ENCODE measurements around the gene ME2.

ME2 gene

DNA sequence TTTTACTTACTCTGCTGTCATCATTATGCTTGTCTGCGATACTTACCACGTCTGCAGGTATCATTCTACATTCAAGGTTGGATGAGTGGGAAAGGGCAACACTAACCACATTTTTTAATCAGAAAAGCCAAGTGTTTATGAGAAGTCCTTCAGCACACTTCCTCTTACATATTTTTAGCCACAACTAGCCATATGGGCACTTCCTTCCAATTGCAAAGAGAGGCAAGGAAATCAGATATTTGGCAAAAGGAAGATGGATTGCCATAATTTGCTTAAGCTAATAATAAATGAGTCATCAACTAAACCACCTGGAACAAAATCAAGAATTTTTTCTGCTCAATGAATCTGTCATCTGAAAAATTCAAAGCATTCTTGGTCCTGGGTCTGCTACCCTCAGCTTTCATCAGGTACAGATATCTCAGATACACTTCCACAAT is 42.4 kb upstream of the ME2 start:
- no peak for TF ChIP-seq SIN3A (IDR thresholded peaks at IDR 0.05; ENCODE audit: borderline replicate concordance, insufficient read depth, low read length)
- TF ChIP-seq REST (IDR thresholded peaks at IDR 0.05; ENCODE audit: insufficient read depth in 1 of 2, low read depth in 2 of 2, low read length in 2 of 2) = no peak
- no peak for TF ChIP-seq POLR2AphosphoS5 (IDR thresholded peaks at IDR 0.05; ENCODE audit: low read depth, low read length)
- TF ChIP-seq FOXP2 (optimal IDR thresholded peaks at IDR 0.05; ENCODE audit: borderline replicate concordance, extremely low read depth, extremely low read length, insufficient read depth) = no peak
- no peak for TF ChIP-seq TAF1 (IDR thresholded peaks at IDR 0.05; ENCODE audit: borderline replicate concordance, insufficient read depth, low read length)

GRCh38 chr18:50839341-50839740 is 39.6 kb upstream of the ME2 start:
- TF ChIP-seq SIN3A (IDR thresholded peaks at IDR 0.05; ENCODE audit: borderline replicate concordance, insufficient read depth, low read length) = no peak

DNA sequence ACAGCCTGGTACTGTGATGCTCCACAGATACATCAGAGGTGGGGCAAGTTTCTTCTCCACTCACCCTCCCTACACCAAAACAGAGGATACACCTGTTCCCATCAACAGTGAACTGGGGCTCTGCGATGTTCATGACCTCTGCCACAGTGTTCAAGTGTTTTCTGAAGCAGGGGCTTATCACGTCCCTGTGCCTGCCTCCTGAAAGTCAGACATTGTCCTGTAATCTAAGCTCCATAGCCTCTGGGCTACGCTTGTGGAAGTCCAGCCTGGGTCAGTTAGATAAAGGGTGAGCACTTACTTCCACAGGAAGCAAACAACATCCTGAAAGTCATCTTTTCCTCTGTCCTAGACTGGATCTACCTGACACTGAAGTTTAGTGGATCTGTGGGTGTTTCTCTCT is 38.9 kb upstream of the ME2 start:
- TF ChIP-seq POLR2AphosphoS5 (IDR thresholded peaks at IDR 0.05; ENCODE audit: low read depth, low read length) = no peak
- no peak for TF ChIP-seq FOXP2 (optimal IDR thresholded peaks at IDR 0.05; ENCODE audit: borderline replicate concordance, extremely low read depth, extremely low read length, insufficient read depth)
- TF ChIP-seq TAF1 (IDR thresholded peaks at IDR 0.05; ENCODE audit: borderline replicate concordance, insufficient read depth, low read length) = no peak
- TF ChIP-seq REST (IDR thresholded peaks at IDR 0.05; ENCODE audit: insufficient read depth in 1 of 2, low read depth in 2 of 2, low read length in 2 of 2) = no peak
- no peak for TF ChIP-seq SIN3A (IDR thresholded peaks at IDR 0.05; ENCODE audit: borderline replicate concordance, insufficient read depth, low read length)

DNA sequence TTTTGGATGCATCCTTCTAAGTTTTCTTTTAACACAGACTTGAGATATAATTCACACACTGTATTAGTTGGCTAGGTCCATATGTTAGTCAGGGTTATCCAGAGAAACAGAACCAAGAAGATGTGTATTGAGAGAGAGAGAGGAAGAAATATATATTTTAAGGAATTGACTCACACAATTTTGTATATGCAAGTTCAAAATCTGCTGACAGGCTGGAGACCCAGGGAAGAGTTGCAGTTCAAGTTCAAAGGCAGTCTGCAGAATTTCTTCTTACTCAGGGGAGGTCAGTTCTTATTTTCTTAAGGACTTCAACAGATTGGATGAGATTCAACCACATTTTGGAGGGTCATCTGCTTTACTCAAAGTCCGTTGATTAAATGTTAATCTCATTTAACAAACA is 36.1 kb upstream of the ME2 start:
- TF ChIP-seq TAF1 (IDR thresholded peaks at IDR 0.05; ENCODE audit: borderline replicate concordance, insufficient read depth, low read length) = no peak
- no peak for TF ChIP-seq FOXP2 (optimal IDR thresholded peaks at IDR 0.05; ENCODE audit: borderline replicate concordance, extremely low read depth, extremely low read length, insufficient read depth)
- no peak for TF ChIP-seq SIN3A (IDR thresholded peaks at IDR 0.05; ENCODE audit: borderline replicate concordance, insufficient read depth, low read length)
- no peak for TF ChIP-seq REST (IDR thresholded peaks at IDR 0.05; ENCODE audit: insufficient read depth in 1 of 2, low read depth in 2 of 2, low read length in 2 of 2)

DNA sequence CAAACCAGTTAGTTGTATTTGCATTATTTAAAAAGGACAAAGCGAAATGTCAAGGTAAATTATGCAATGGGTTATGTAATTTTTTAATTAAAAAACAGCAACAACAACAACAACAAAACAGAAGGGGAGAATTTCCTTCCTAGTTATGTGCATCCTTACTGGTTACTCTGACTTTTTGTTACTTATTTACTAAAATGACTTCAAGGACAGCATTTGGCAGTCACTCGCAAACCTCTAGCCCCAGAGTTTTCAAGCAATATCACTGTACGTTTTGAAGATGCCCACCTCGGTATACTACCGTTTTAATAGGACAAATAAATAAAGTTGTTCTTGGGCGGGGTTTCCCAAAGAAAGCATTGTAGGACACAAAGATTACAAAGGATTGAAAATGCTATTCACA is 34.4 kb upstream of the ME2 start:
- TF ChIP-seq REST (IDR thresholded peaks at IDR 0.05; ENCODE audit: insufficient read depth in 1 of 2, low read depth in 2 of 2, low read length in 2 of 2) (no peak), FOXP2 (optimal IDR thresholded peaks at IDR 0.05; ENCODE audit: borderline replicate concordance, extremely low read depth, extremely low read length, insufficient read depth) (no peak), TAF1 (IDR thresholded peaks at IDR 0.05; ENCODE audit: borderline replicate concordance, insufficient read depth, low read length) (no peak), SIN3A (IDR thresholded peaks at IDR 0.05; ENCODE audit: borderline replicate concordance, insufficient read depth, low read length) (no peak), POLR2AphosphoS5 (IDR thresholded peaks at IDR 0.05; ENCODE audit: low read depth, low read length) (no peak)
